ENCODE results near the gene SCP2D1.

Gene SCP2D1

GRCh38 chr20:18815194-18815942 lies 1.8 kb downstream of the SCP2D1 start:
- DNase-seq (no peak), ATAC-seq (no peak)

- DNase-seq: no peak
- ATAC-seq: no peak
These were observed 9.2 kb downstream of the SCP2D1 start for GRCh38 chr20:18822832-18823231.

- ATAC-seq: no peak
These were observed 18.4 kb downstream of the SCP2D1 start for GRCh38 chr20:18831830-18832499.

GRCh38 chr20:18832546-18833200 lies 19.1 kb downstream of the SCP2D1 start:
- no peak for DNase-seq
- no peak for ATAC-seq

More at GRCh38 chr20:18831830-18832499, 18.4 kb downstream of the SCP2D1 start:
- DNase-seq: no peak

- no peak for DNase-seq
- ATAC-seq: no peak
These were observed 22.1 kb downstream of the SCP2D1 start for GRCh38 chr20:18835466-18836256.

GRCh38 chr20:18837718-18838117 lies 24.1 kb downstream of the SCP2D1 start:
- no peak for ATAC-seq
- no peak for DNase-seq

- DNase-seq (no peak), ATAC-seq (no peak)
These were observed 26.1 kb downstream of the SCP2D1 start for GRCh38 chr20:18839507-18840247.

- DNase-seq (no peak), ATAC-seq (no peak)
These were observed 26.7 kb downstream of the SCP2D1 start for GRCh38 chr20:18840248-18840645.

GRCh38 chr20:18845017-18845416 lies 31.4 kb downstream of the SCP2D1 start:
- ATAC-seq: no peak
- DNase-seq: no peak

GRCh38 chr20:18847226-18847755 lies 33.7 kb downstream of the SCP2D1 start:
- DNase-seq (no peak), ATAC-seq (no peak)

- no peak for ATAC-seq
- no peak for DNase-seq
These were observed 35.5 kb downstream of the SCP2D1 start for GRCh38 chr20:18849131-18849530.

- ATAC-seq: no peak
- DNase-seq: no peak
These were observed 38.0 kb downstream of the SCP2D1 start for GRCh38 chr20:18851629-18852028.

GRCh38 chr20:18852318-18852717 lies 38.7 kb downstream of the SCP2D1 start:
- DNase-seq (no peak), ATAC-seq (no peak)

GRCh38 chr20:18853216-18853615 lies 39.6 kb downstream of the SCP2D1 start:
- no peak for DNase-seq

GRCh38 chr20:18853946-18854646 lies 40.5 kb downstream of the SCP2D1 start:
- no peak for DNase-seq

More at GRCh38 chr20:18853216-18853615, 39.6 kb downstream of the SCP2D1 start:
- no peak for ATAC-seq

GRCh38 chr20:18855882-18856281 lies 42.3 kb downstream of the SCP2D1 start:
- DNase-seq (no peak), ATAC-seq (no peak)

More at GRCh38 chr20:18853946-18854646, 40.5 kb downstream of the SCP2D1 start:
- ATAC-seq: no peak

- ATAC-seq: no peak
These were observed 43.3 kb downstream of the SCP2D1 start for GRCh38 chr20:18856873-18857272.

GRCh38 chr20:18857640-18858039 lies 44.1 kb downstream of the SCP2D1 start:
- DNase-seq: no peak
- ATAC-seq: no peak

More at GRCh38 chr20:18856873-18857272, 43.3 kb downstream of the SCP2D1 start:
- no peak for DNase-seq

- ATAC-seq (no peak), DNase-seq (no peak)
These were observed 45.2 kb downstream of the SCP2D1 start for GRCh38 chr20:18858816-18859215.
